ENCODE measurements around the gene INSC. TPM values are rescaled to one million over a fixed set of nuclear protein-coding genes. Genes with fewer than 3 reads are reported as not detected.

INSC gene
- total RNA-seq, 2 experiments from 2014 or later, result 1.0 TPM

- Mint-ChIP-seq H3K4me3 (no peak overlapping the region), H3K27me3 (ENCODE audit: low read depth) (no peaks in the 10 kb centered on the region), H3K27ac (no peak overlapping the region), H3K9me3 (no peaks in the 10 kb centered on the region), H3K36me3 (ENCODE audit: low read depth) (no peaks in the 10 kb centered on the region), H3K4me1 (ENCODE audit: low read depth) (no peaks in the 10 kb centered on the region)
- intact Hi-C loops (cut with micrococcal nuclease), result no loop called here
- CTCF ChIA-PET, result interaction anchor here (1.1 to 2.3 kb wide), 4 partner anchors 11 to 96 kb away, joined by 3 to 8 read pairs (median 6); no protein-coding TSS in a partner anchor
- DNase-seq, result no peak
Observed at GRCh38 chr11:15196704-15197103, 82.0 kb downstream of the INSC start.

GRCh38 chr11:15197696-15198095, 83.0 kb downstream of the INSC start:
- H3K4me3 Mint-ChIP-seq, result no peak overlapping the region
- DNase-seq, result no peak
- H3K27me3 Mint-ChIP-seq (ENCODE audit: low read depth), result no peaks in the 10 kb centered on the region
- H3K4me1 Mint-ChIP-seq (ENCODE audit: low read depth), result no peaks in the 10 kb centered on the region
- H3K9me3 Mint-ChIP-seq, result no peaks in the 10 kb centered on the region
- H3K36me3 Mint-ChIP-seq (ENCODE audit: low read depth), result no peaks in the 10 kb centered on the region
- CTCF ChIA-PET, result interaction anchor here (1.1 to 2.3 kb wide), 3 partner anchors 10 to 95 kb away, joined by 5 to 8 read pairs (median 6); no protein-coding TSS in a partner anchor
- H3K27ac Mint-ChIP-seq, result no peak overlapping the region
- intact Hi-C loops (cut with micrococcal nuclease), result no loop called here

GRCh38 chr11:15198284-15198683, 83.6 kb downstream of the INSC start:
- Mint-ChIP-seq H3K4me1 (ENCODE audit: low read depth) (no peaks in the 10 kb centered on the region), H3K36me3 (ENCODE audit: low read depth) (no peaks in the 10 kb centered on the region), H3K27me3 (ENCODE audit: low read depth) (no peaks in the 10 kb centered on the region), H3K4me3 (no peak overlapping the region), H3K27ac (no peak overlapping the region), H3K9me3 (no peaks in the 10 kb centered on the region)
- CTCF ChIA-PET, result no interaction called here
- DNase-seq, result no peak
- intact Hi-C loops (cut with micrococcal nuclease), result no loop called here

GRCh38 chr11:15199693-15200092, 85.0 kb downstream of the INSC start:
- no peak overlapping the region for H3K27ac Mint-ChIP-seq
- intact Hi-C loops (cut with micrococcal nuclease), result no loop called here
- H3K36me3 Mint-ChIP-seq (ENCODE audit: low read depth), result no peaks in the 10 kb centered on the region
- DNase-seq, result no peak
- no peaks in the 10 kb centered on the region for H3K4me1 Mint-ChIP-seq (ENCODE audit: low read depth)
- CTCF ChIA-PET, result no interaction called here
- H3K4me3 Mint-ChIP-seq, result no peak overlapping the region
- no peaks in the 10 kb centered on the region for H3K27me3 Mint-ChIP-seq (ENCODE audit: low read depth)
- H3K9me3 Mint-ChIP-seq, result no peaks in the 10 kb centered on the region

- Mint-ChIP-seq H3K4me3 (no peak overlapping the region), H3K4me1 (ENCODE audit: low read depth) (no peaks in the 10 kb centered on the region), H3K9me3 (no peaks in the 10 kb centered on the region), H3K27me3 (ENCODE audit: low read depth) (no peaks in the 10 kb centered on the region), H3K36me3 (ENCODE audit: low read depth) (no peaks in the 10 kb centered on the region), H3K27ac (no peak overlapping the region)
- intact Hi-C loops (cut with micrococcal nuclease), result no loop called here
- DNase-seq, result no peak
- CTCF ChIA-PET, result no interaction called here
Observed at GRCh38 chr11:15200696-15201095, 86.0 kb downstream of the INSC start.

GRCh38 chr11:15201586-15201985, 86.9 kb downstream of the INSC start:
- no peak overlapping the region for H3K4me3 Mint-ChIP-seq
- no peaks in the 10 kb centered on the region for H3K27me3 Mint-ChIP-seq (ENCODE audit: low read depth)
- no peaks in the 10 kb centered on the region for H3K9me3 Mint-ChIP-seq
- no peaks in the 10 kb centered on the region for H3K36me3 Mint-ChIP-seq (ENCODE audit: low read depth)
- no peaks in the 10 kb centered on the region for H3K4me1 Mint-ChIP-seq (ENCODE audit: low read depth)
- no peak for DNase-seq
- H3K27ac Mint-ChIP-seq, result no peak overlapping the region
- CTCF ChIA-PET, result interaction anchor here (1.4 kb wide), 1 partner anchor 10 kb away, joined by 10 read pairs; no protein-coding TSS in a partner anchor
- intact Hi-C loops (cut with micrococcal nuclease), result no loop called here

GRCh38 chr11:15202626-15203025, 87.9 kb downstream of the INSC start:
- no peaks in the 10 kb centered on the region for H3K9me3 Mint-ChIP-seq
- intact Hi-C loops (cut with micrococcal nuclease), result no loop called here
- H3K27ac Mint-ChIP-seq, result no peak overlapping the region
- H3K27me3 Mint-ChIP-seq (ENCODE audit: low read depth), result no peaks in the 10 kb centered on the region
- no peaks in the 10 kb centered on the region for H3K36me3 Mint-ChIP-seq (ENCODE audit: low read depth)
- H3K4me3 Mint-ChIP-seq, result no peak overlapping the region
- no peaks in the 10 kb centered on the region for H3K4me1 Mint-ChIP-seq (ENCODE audit: low read depth)
- CTCF ChIA-PET, result interaction anchor here (0.6 to 1.4 kb wide), 2 partner anchors 9 to 290 kb away, joined by 3 to 10 read pairs; no protein-coding TSS in a partner anchor
- DNase-seq, result no peak

- intact Hi-C loops (cut with micrococcal nuclease), result loop anchor here (5.0 kb wide), 1 partner anchor 47 kb away; no protein-coding TSS in a partner anchor
- Mint-ChIP-seq H3K9me3 (no peaks in the 10 kb centered on the region), H3K27me3 (ENCODE audit: low read depth) (no peaks in the 10 kb centered on the region), H3K4me3 (no peak overlapping the region), H3K4me1 (ENCODE audit: low read depth) (no peaks in the 10 kb centered on the region), H3K36me3 (ENCODE audit: low read depth) (no peaks in the 10 kb centered on the region), H3K27ac (no peak overlapping the region)
- DNase-seq, result no peak
- CTCF ChIA-PET, result interaction anchor here (5.2 kb wide), 1 partner anchor 104 kb away, joined by 62 read pairs; no protein-coding TSS in a partner anchor
Observed at GRCh38 chr11:15204711-15205110, 90.0 kb downstream of the INSC start.

- intact Hi-C loops (cut with micrococcal nuclease), result loop anchor here (5.0 kb wide), 1 partner anchor 49 kb away; no protein-coding TSS in a partner anchor
- CTCF ChIA-PET, result interaction anchor here (1.0 to 5.2 kb wide), 10 partner anchors 9 to 299 kb away, joined by 3 to 62 read pairs (median 8); no protein-coding TSS in a partner anchor
- H3K27me3 Mint-ChIP-seq (ENCODE audit: low read depth), result no peaks in the 10 kb centered on the region
- no peaks in the 10 kb centered on the region for H3K36me3 Mint-ChIP-seq (ENCODE audit: low read depth)
- no peak for DNase-seq
- H3K4me1 Mint-ChIP-seq (ENCODE audit: low read depth), result no peaks in the 10 kb centered on the region
- no peaks in the 10 kb centered on the region for H3K9me3 Mint-ChIP-seq
- H3K27ac Mint-ChIP-seq, result no peak overlapping the region
- no peak overlapping the region for H3K4me3 Mint-ChIP-seq
Observed at GRCh38 chr11:15206791-15207190, 92.1 kb downstream of the INSC start.

- intact Hi-C loops (cut with micrococcal nuclease), result loop anchor here (1.0 to 5.0 kb wide), 7 partner anchors 51 to 418 kb away; no protein-coding TSS in a partner anchor
- no peaks in the 10 kb centered on the region for H3K4me1 Mint-ChIP-seq (ENCODE audit: low read depth)
- H3K27me3 Mint-ChIP-seq (ENCODE audit: low read depth), result no peaks in the 10 kb centered on the region
- peak; percentile 84 for DNase-seq
- CTCF ChIA-PET, result interaction anchor here (0.8 to 5.2 kb wide), 12 partner anchors 12 to 301 kb away, joined by 3 to 62 read pairs (median 6); no protein-coding TSS in a partner anchor
- no peak overlapping the region for H3K27ac Mint-ChIP-seq
- no peak overlapping the region for H3K4me3 Mint-ChIP-seq
- no peaks in the 10 kb centered on the region for H3K9me3 Mint-ChIP-seq
- H3K36me3 Mint-ChIP-seq (ENCODE audit: low read depth), result no peaks in the 10 kb centered on the region
Observed at GRCh38 chr11:15208378-15209222, 93.9 kb downstream of the INSC start.

- H3K36me3 Mint-ChIP-seq (ENCODE audit: low read depth), result no peaks in the 10 kb centered on the region
- no peak overlapping the region for H3K27ac Mint-ChIP-seq
- no peaks in the 10 kb centered on the region for H3K4me1 Mint-ChIP-seq (ENCODE audit: low read depth)
- H3K4me3 Mint-ChIP-seq, result no peak overlapping the region
- H3K9me3 Mint-ChIP-seq, result no peaks in the 10 kb centered on the region
- H3K27me3 Mint-ChIP-seq (ENCODE audit: low read depth), result no peaks in the 10 kb centered on the region
- CTCF ChIA-PET, result interaction anchor here (1.0 kb wide), 1 partner anchor 112 kb away, joined by 3 read pairs; no protein-coding TSS in a partner anchor
- intact Hi-C loops (cut with micrococcal nuclease), result no loop called here
- no peak for DNase-seq
Observed at GRCh38 chr11:15212876-15213275, 98.2 kb downstream of the INSC start.

- Mint-ChIP-seq H3K9me3 (no peaks in the 10 kb centered on the region), H3K4me3 (no peak overlapping the region), H3K27ac (no peak overlapping the region), H3K4me1 (ENCODE audit: low read depth) (no peaks in the 10 kb centered on the region), H3K36me3 (ENCODE audit: low read depth) (no peaks in the 10 kb centered on the region), H3K27me3 (ENCODE audit: low read depth) (no peaks in the 10 kb centered on the region)
- CTCF ChIA-PET, result interaction anchor here (1.0 kb wide), 1 partner anchor 113 kb away, joined by 3 read pairs; no protein-coding TSS in a partner anchor
- intact Hi-C loops (cut with micrococcal nuclease), result no loop called here
- no peak for DNase-seq
Observed at GRCh38 chr11:15213471-15214231, 98.9 kb downstream of the INSC start.

Measured in activated naive CD4-positive, alpha-beta T cell treated with anti-CD3 and anti-CD28 coated beads for 36 hours (primary cell).